GM18508 (cell line): ENCODE results near the gene PARD3.

Experiments used
- ATAC-seq: cut with Tn5 transposase; IDR thresholded peaks from one replicate; pipeline ENCODE4 v1.9.1; 2021; ENCODE audit warnings: moderate number of reproducible peaks; ENCODE audit not compliant: insufficient read depth, unreplicated experiment

Gene PARD3

GRCh38 chr10:34111179-34111578 lies 703.9 kb downstream of the PARD3 start:
- no peak for ATAC-seq

- ATAC-seq, result no peak
These were observed 705.0 kb downstream of the PARD3 start for GRCh38 chr10:34109952-34110702.

GRCh38 chr10:34109495-34109894 lies 705.6 kb downstream of the PARD3 start:
- no peak for ATAC-seq

- no peak for ATAC-seq
These were observed 707.2 kb downstream of the PARD3 start for GRCh38 chr10:34107626-34108516.

- no peak for ATAC-seq
These were observed 708.7 kb downstream of the PARD3 start for GRCh38 chr10:34106356-34106885.

- no peak for ATAC-seq
These were observed 710.1 kb downstream of the PARD3 start for GRCh38 chr10:34104829-34105572.

GRCh38 chr10:34102893-34103506 lies 712.1 kb downstream of the PARD3 start:
- ATAC-seq, result no peak

GRCh38 chr10:34102237-34102673 lies 712.8 kb downstream of the PARD3 start:
- ATAC-seq, result no peak

- ATAC-seq, result no peak
These were observed 714.1 kb downstream of the PARD3 start for GRCh38 chr10:34101001-34101400.

- no peak for ATAC-seq
These were observed 716.1 kb downstream of the PARD3 start for GRCh38 chr10:34098821-34099567.

GRCh38 chr10:34097682-34098081 lies 717.4 kb downstream of the PARD3 start:
- no peak for ATAC-seq

GRCh38 chr10:34094961-34095360 lies 720.1 kb downstream of the PARD3 start:
- no peak for ATAC-seq

- no peak for ATAC-seq
These were observed 720.9 kb downstream of the PARD3 start for GRCh38 chr10:34094146-34094696.

- no peak for ATAC-seq
These were observed 722.2 kb downstream of the PARD3 start for GRCh38 chr10:34092891-34093290.

GRCh38 chr10:34091635-34092195 lies 723.4 kb downstream of the PARD3 start:
- no peak for ATAC-seq

- no peak for ATAC-seq
These were observed 725.8 kb downstream of the PARD3 start for GRCh38 chr10:34089253-34089652.

GRCh38 chr10:34088208-34088794 lies 726.8 kb downstream of the PARD3 start:
- ATAC-seq, result no peak

GRCh38 chr10:34087095-34087418 lies 728.0 kb downstream of the PARD3 start:
- ATAC-seq, result no peak
